BJ (cell line): ENCODE results near the gene FYB1. TPM values are rescaled to one million over a fixed set of nuclear protein-coding genes. Genes with fewer than 3 reads are reported as not detected.

Experiments used
- CTCF ChIA-PET: fragments of 350-600 bp; formaldehyde crosslinking; extraction: SDS; loops from one replicate; lab custom pipeline; 2021; ENCODE audit warnings: antibody characterized with exemption, inconsistent platforms; lab: Yijun Ruan, JAX
- POLR2A ChIA-PET: fragments of 300-600 bp; sonication (Branson Sonifier 250); formaldehyde crosslinking; extraction: SDS; loops from one replicate; lab custom pipeline; 2021; ENCODE audit warnings: antibody characterized with exemption; lab: Charles Lee
- DNase-seq: peaks from one replicate; pipeline ENCODE4 v3.0.0-alpha.2; 2011; ENCODE audit warnings: low read depth
- H3K27me3 ChIP-seq: 2 replicates; pipeline ENCODE4 v1.6.0; 2011; ENCODE audit warnings: low read length; ENCODE audit not compliant: control insufficient read depth, insufficient read depth
- H3K36me3 ChIP-seq: 2 replicates; pipeline ENCODE4 v1.5.1; 2011; ENCODE audit warnings: low read length; ENCODE audit not compliant: control insufficient read depth, insufficient read depth
- H3K4me3 ChIP-seq: 2 replicates; pipeline ENCODE4 v1.5.1; 2011; ENCODE audit warnings: low read depth, mild to moderate bottlenecking, control low read depth, low read length
- polyA plus RNA-seq: library from polyadenylated mRNA; depleted of rRNA; stranded (reverse); fragments of >200 nt; gene quantifications from 2 replicates; pipeline ENCODE4 v1.2.3, GENCODE V29; 2011
- TF ChIP-seq, protein P1 (sequence below): IDR thresholded peaks from 2 replicates; pipeline ENCODE4 v1.5.1; 2011; ENCODE audit warnings: low read depth, mild to moderate bottlenecking, control low read depth, inconsistent platforms, low read length, moderate library complexity; ENCODE audit not compliant: insufficient read depth

FYB1 gene
- polyA plus RNA-seq, 1 experiment = 0.09 TPM

GRCh38 chr5:39159811-39160490, 59.4 kb downstream of the FYB1 start:
- TF ChIP-seq, protein P1, sequence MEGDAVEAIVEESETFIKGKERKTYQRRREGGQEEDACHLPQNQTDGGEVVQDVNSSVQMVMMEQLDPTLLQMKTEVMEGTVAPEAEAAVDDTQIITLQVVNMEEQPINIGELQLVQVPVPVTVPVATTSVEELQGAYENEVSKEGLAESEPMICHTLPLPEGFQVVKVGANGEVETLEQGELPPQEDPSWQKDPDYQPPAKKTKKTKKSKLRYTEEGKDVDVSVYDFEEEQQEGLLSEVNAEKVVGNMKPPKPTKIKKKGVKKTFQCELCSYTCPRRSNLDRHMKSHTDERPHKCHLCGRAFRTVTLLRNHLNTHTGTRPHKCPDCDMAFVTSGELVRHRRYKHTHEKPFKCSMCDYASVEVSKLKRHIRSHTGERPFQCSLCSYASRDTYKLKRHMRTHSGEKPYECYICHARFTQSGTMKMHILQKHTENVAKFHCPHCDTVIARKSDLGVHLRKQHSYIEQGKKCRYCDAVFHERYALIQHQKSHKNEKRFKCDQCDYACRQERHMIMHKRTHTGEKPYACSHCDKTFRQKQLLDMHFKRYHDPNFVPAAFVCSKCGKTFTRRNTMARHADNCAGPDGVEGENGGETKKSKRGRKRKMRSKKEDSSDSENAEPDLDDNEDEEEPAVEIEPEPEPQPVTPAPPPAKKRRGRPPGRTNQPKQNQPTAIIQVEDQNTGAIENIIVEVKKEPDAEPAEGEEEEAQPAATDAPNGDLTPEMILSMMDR = no peak
- Histone ChIP-seq H3K4me3 (no peak overlapping the region), H3K27me3 (no peaks in the 10 kb centered on the region; the same call in 1 of the 2 replicates), H3K36me3 (no peaks in the 10 kb centered on the region)
- no peak for DNase-seq
- CTCF ChIA-PET = no interaction called here
- POLR2A ChIA-PET = no interaction called here

- no peak for DNase-seq
- H3K4me3 ChIP-seq = no peak overlapping the region
- no peaks in the 10 kb centered on the region; the same call in 1 of the 2 replicates for H3K27me3 ChIP-seq
- POLR2A ChIA-PET = no interaction called here
- CTCF ChIA-PET = interaction anchor here (0.7 kb wide), 1 partner anchor 9 kb away, joined by 4 read pairs; no protein-coding TSS in a partner anchor
- H3K36me3 ChIP-seq = no peaks in the 10 kb centered on the region
- TF ChIP-seq, protein P1 = no peak
Observed at GRCh38 chr5:39158786-39159185, 60.6 kb downstream of the FYB1 start.

- TF ChIP-seq, protein P1 = no peak
- CTCF ChIA-PET = no interaction called here
- POLR2A ChIA-PET = no interaction called here
- DNase-seq = no peak
- no peaks in the 10 kb centered on the region; the same call in 1 of the 2 replicates for H3K27me3 ChIP-seq
- no peak overlapping the region for H3K4me3 ChIP-seq
- no peaks in the 10 kb centered on the region for H3K36me3 ChIP-seq
Observed at GRCh38 chr5:39158127-39158593, 61.2 kb downstream of the FYB1 start.

- ChIA-PET POLR2A (no interaction called here), CTCF (no interaction called here)
- H3K36me3 ChIP-seq = no peaks in the 10 kb centered on the region
- TF ChIP-seq, protein P1 = no peak
- no peaks in the 10 kb centered on the region; the same call in 1 of the 2 replicates for H3K27me3 ChIP-seq
- DNase-seq = no peak
- H3K4me3 ChIP-seq = no peak overlapping the region
Observed at GRCh38 chr5:39157701-39158100, 61.7 kb downstream of the FYB1 start.

GRCh38 chr5:39156082-39156481, 63.3 kb downstream of the FYB1 start:
- no peak overlapping the region for H3K4me3 ChIP-seq
- H3K27me3 ChIP-seq = no peaks in the 10 kb centered on the region; the same call in 1 of the 2 replicates
- no peak for DNase-seq
- H3K36me3 ChIP-seq = no peaks in the 10 kb centered on the region
- POLR2A ChIA-PET = no interaction called here
- CTCF ChIA-PET = interaction anchor here (1.2 kb wide), 1 partner anchor 62 kb away, joined by 3 read pairs; no protein-coding TSS in a partner anchor
- TF ChIP-seq, protein P1 = no peak
